ENCODE results near the gene GPR45. TPM values are rescaled to one million over a fixed set of nuclear protein-coding genes. Genes with fewer than 3 reads are reported as not detected.
"Not testable (repeated sequence)": the region's sequence is repeated elsewhere in the genome, so short reads cannot be mapped to it uniquely, and the experiment has no call there.

Gene GPR45
- total RNA-seq, 1 donor from 2014 or later: not detected

DNA sequence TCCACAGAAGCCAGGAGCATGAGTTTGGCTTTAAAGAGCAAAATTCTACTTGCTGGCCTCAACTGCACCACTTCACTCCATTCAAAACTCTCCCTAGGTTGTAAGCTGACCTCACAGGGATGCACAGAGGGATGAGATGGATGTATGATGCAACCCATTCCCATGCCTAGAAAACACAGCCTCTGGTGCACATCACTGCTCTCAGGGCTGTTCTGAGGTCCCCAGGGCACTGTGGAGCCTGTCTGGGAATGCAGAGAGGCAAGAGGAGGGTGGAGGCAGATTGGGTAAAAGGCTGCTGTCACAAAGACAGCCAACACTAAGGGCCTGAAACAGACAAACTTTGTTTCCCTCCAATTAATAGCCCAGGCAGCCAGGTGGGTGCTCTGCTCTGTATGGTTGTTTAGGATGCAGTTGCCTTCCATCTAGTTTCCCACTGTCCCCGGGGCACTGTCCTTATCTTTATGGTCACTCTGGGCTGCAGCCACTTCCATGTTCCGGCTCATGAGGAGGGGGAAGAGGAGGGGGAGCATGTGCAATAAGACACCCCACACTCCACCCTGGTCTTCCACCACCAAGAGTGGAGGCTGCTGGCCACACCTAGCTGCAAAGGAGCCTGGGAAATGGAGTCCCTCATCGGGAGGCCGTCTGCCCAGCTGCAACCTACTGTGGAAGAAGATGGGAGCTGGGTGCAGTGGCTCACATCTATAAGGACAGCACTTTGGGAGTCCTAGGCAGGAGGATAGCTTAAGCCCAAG, 7.0 kb downstream of the GPR45 start:
- DNase-seq (ENCODE audit: low read depth, low spot score): no peak
- Mint-ChIP-seq H3K27ac (ENCODE audit: unreplicated experiment) (no peak overlapping the region), H3K4me3 (no peak overlapping the region), H3K4me1 (peaks cover 6% of the 10 kb centered on the region), H3K36me3 (ENCODE audit: low read depth) (peaks cover 7% of the 10 kb centered on the region), H3K9me3 (peaks cover 7% of the 10 kb centered on the region), H3K27me3 (ENCODE audit: low read depth) (no peaks in the 10 kb centered on the region)
- TF ChIP-seq, protein P1, sequence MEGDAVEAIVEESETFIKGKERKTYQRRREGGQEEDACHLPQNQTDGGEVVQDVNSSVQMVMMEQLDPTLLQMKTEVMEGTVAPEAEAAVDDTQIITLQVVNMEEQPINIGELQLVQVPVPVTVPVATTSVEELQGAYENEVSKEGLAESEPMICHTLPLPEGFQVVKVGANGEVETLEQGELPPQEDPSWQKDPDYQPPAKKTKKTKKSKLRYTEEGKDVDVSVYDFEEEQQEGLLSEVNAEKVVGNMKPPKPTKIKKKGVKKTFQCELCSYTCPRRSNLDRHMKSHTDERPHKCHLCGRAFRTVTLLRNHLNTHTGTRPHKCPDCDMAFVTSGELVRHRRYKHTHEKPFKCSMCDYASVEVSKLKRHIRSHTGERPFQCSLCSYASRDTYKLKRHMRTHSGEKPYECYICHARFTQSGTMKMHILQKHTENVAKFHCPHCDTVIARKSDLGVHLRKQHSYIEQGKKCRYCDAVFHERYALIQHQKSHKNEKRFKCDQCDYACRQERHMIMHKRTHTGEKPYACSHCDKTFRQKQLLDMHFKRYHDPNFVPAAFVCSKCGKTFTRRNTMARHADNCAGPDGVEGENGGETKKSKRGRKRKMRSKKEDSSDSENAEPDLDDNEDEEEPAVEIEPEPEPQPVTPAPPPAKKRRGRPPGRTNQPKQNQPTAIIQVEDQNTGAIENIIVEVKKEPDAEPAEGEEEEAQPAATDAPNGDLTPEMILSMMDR (conservative IDR thresholded peaks at IDR 0.05): no peak

DNA sequence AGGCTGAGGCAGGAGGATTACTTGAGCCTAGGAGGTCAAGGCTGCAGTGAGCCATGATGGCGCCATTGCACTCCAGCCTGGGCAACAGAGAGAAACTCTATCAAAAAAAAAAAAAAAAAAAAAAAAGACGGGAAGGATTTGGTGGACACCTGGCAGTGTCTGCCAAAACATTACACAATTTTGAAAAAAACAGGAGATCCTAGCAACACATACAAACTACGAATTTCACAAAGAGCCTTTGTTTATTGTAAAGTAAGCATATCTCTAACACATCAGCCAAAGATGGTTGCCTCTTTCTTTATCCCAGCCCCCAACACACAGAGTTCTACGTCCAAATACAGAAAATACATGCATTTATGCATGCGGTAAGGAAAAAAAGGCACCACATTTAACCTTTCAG, 7.6 kb downstream of the GPR45 start:
- DNase-seq (ENCODE audit: low read depth, low spot score): no peak
- peaks cover 7% of the 10 kb centered on the region for H3K9me3 Mint-ChIP-seq
- H3K27ac Mint-ChIP-seq (ENCODE audit: unreplicated experiment): no peak overlapping the region
- no peaks in the 10 kb centered on the region for H3K27me3 Mint-ChIP-seq (ENCODE audit: low read depth)
- peaks cover 6% of the 10 kb centered on the region for H3K4me1 Mint-ChIP-seq
- TF ChIP-seq, protein P1 (conservative IDR thresholded peaks at IDR 0.05): no peak
- peaks cover 7% of the 10 kb centered on the region for H3K36me3 Mint-ChIP-seq (ENCODE audit: low read depth)
- H3K4me3 Mint-ChIP-seq: no peak overlapping the region

DNA sequence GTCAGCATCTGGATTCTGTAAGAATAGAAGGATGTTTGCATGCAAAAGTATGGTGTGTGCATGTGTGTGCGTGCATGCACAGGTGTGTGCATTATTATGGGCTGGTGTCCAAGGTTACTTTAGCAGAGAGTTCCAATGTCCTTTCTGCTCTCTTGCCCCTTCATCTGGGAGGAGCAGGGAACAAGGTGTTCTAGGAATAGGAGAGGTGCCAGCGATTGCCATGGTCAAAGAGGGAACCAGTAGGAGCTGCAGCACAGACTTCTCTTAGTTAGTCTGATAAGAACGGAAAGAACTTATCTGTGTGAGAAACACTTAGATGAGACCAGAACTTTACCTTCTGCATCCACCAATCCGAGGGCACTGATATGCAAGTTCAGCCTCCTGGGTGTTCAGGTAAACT, 8.3 kb downstream of the GPR45 start:
- DNase-seq (ENCODE audit: low read depth, low spot score): no peak
- Mint-ChIP-seq H3K27me3 (ENCODE audit: low read depth) (no peaks in the 10 kb centered on the region), H3K4me3 (no peak overlapping the region), H3K4me1 (peaks cover 6% of the 10 kb centered on the region), H3K9me3 (peaks cover 7% of the 10 kb centered on the region), H3K27ac (ENCODE audit: unreplicated experiment) (no peak overlapping the region), H3K36me3 (ENCODE audit: low read depth) (peaks cover 7% of the 10 kb centered on the region)
- TF ChIP-seq, protein P1 (conservative IDR thresholded peaks at IDR 0.05): no peak

DNA sequence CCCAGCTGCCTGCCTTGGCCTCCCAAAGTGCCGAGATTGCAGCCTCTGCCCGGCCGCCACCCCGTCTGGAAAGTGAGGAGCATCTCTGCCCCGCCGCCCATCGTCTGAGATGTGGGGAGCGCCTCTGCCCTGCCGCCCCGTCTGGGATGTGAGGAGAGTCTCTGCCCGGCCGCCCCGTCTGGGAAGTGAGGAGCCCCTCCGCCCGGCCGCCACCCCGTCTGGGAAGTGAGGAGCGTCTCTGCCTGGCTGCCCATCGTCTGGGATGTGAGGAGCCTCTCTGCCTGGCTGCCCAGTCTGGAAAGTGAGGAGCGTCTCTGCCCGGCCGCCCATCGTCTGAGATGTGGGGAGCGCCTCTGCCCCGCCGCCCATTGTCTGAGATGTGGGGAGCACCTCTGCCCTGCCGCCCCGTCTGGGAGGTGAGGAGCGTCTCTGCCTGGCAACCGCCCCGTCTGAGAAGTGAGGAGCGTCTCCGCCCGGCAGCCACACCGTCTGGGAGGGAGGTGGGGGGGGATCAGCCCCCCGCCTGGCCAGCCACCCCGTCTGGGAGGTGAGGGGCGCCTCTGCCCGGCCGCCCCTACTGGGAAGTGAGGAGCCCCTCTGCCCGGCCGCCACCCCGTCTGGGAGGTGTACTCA, 9.6 kb downstream of the GPR45 start:
- H3K4me1 Mint-ChIP-seq; H3K9me3 Mint-ChIP-seq; H3K36me3 Mint-ChIP-seq (ENCODE audit: low read depth); H3K27ac Mint-ChIP-seq (ENCODE audit: unreplicated experiment); DNase-seq (ENCODE audit: low read depth, low spot score); H3K4me3 Mint-ChIP-seq; H3K27me3 Mint-ChIP-seq (ENCODE audit: low read depth): not testable (repeated sequence)

DNA sequence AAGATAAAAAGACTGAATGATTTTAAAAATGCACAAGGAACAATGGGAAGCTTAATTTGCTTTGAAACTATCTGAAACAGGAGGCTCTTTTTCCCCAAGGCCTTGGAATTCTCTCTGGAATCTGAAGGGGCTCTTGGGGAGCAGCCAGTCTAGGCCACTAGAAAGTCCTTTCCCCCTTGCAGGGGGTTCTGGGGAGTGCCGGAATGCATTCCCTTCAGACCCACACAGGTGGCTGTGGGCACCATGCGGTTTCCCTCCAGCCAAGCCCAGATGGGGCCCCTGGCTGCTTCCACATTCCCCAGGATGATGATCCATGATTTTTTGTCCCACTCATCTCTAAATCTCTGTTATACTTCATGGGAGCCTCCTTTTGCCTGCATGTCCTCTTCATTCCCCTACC, 10.7 kb downstream of the GPR45 start:
- H3K36me3 Mint-ChIP-seq (ENCODE audit: low read depth): peaks cover 7% of the 10 kb centered on the region
- H3K4me1 Mint-ChIP-seq: peaks cover 6% of the 10 kb centered on the region
- H3K9me3 Mint-ChIP-seq: peaks cover 6% of the 10 kb centered on the region
- DNase-seq (ENCODE audit: low read depth, low spot score): no peak
- TF ChIP-seq, protein P1 (conservative IDR thresholded peaks at IDR 0.05): no peak
- H3K27ac Mint-ChIP-seq (ENCODE audit: unreplicated experiment): no peak overlapping the region
- H3K4me3 Mint-ChIP-seq: no peak overlapping the region
- H3K27me3 Mint-ChIP-seq (ENCODE audit: low read depth): no peaks in the 10 kb centered on the region

All from neural crest cell (in vitro differentiated cells).